Left lobe of liver (tissue), 2 donors: Measurements from ENCODE around the gene AGRP. TPM values are rescaled to one million over a fixed set of nuclear protein-coding genes. Genes with fewer than 3 reads are reported as not detected.

Source experiments
- ATAC-seq: fragments of 200-7000 bp; cut with Tn5 transposase; one replicate; pipeline ENCODE4 v1.9.1; 2020; ENCODE audit warnings: mild to moderate bottlenecking, moderate library complexity
- DNase-seq: peaks from one replicate; pipeline ENCODE4 v3.0.0-alpha.2; 2020; ENCODE audit warnings: low spot score
- total RNA-seq: library from RNA; stranded (reverse); gene quantifications from one replicate; pipeline ENCODE4 v1.2.1, GENCODE V29; 2021
- donor health status: DM: no; HTN: no; CAD: no; lungs with moderate emphysema.
- donor health status: DM: no; HTN: yes; CAD: no.

AGRP gene
- total RNA-seq, 1 donor from 2014 or later, result not detected

DNA sequence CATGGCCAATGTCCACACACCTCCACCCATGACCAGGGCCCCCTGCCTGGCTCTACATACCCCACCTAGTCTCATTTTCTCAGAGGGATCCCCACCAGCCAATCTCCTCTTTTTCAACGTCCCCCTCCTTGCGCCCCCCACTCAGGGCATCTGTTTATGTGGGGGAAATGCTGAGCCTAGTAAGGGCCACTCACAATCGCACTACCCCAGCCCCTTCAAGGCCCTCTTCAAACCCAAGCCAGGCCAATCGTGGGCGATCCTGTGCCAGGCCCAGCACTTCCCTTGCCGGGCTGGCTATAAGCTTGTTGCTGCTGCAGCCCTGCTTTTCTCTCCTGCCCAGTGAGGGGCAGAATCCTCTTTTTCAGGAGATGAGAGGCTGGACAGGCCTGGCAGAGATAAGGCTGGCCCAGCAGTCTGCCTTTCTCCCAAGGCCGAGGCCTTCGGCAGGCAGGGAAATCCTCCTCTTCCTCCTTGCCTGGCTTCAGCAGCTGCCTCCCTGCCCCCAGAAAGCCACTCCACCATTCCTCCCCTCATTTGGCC, 36.3 kb downstream of the AGRP start:
- ATAC-seq, result no peak
- DNase-seq, result no peak

- ATAC-seq (peak; percentile 59), DNase-seq (peak; percentile 92)
Observed at GRCh38 chr16:67445913-67446907, 37.1 kb downstream of the AGRP start.

DNA sequence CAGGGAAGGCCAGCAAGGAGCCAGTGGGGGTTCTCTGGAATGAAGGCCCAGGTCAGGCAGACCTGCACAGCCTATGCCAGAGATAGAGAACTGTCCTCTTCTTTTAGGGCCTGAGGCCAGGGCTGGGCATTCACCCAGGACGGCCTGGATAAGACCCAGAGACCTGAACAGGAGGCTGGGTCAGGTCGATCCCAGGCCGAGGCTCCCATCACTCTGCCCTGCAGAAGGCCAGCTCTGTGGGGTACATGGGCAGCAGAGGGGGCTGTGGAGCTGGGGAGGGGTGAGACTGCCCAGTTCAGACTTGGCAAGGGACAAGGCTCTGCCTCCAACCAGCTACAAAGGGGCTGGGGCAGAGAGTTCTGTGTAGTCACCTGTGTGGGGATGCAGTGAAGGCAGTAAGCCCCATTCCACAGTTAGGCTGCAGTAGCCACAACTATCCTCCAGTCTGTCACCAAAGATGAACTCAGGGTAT, 37.9 kb downstream of the AGRP start:
- ATAC-seq, result peak; percentile 61
- DNase-seq, result peak; percentile 97

DNA sequence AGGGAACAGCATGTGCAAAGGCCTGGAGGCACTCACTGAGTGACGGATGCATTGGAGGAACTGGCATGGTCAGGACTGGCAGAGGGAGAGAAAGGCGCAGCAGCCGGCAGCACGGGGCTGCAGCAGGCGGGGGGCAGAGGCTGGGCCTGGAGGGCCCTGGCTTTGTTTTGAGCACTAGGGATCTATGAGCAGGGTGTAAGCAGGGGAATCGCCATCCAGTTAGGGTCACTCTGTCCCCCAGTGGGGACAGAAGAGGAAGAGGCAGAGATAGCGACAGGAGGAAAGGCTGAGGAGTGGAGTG, 38.3 kb downstream of the AGRP start:
- no peak for DNase-seq

GRCh38 chr16:67444259-67445125, 38.9 kb downstream of the AGRP start:
- DNase-seq, result no peak

More for the DNA sequence above, 38.3 kb downstream of the AGRP start:
- no peak for ATAC-seq

GRCh38 chr16:67443265-67443664, 40.1 kb downstream of the AGRP start:
- DNase-seq, result peak; percentile 82
- peak; percentile 39 for ATAC-seq

More at GRCh38 chr16:67444259-67445125, 38.9 kb downstream of the AGRP start:
- ATAC-seq, result no peak

- no peak for ATAC-seq
- DNase-seq, result no peak
Observed at GRCh38 chr16:67442581-67443255, 40.6 kb downstream of the AGRP start.

- peak; percentile 84 for DNase-seq
- peak; percentile 61 for ATAC-seq
Observed at GRCh38 chr16:67441907-67442306, 41.4 kb downstream of the AGRP start.

GRCh38 chr16:67441271-67441753, 42.0 kb downstream of the AGRP start:
- DNase-seq (peak; percentile 80), ATAC-seq (peak; percentile 11)

GRCh38 chr16:67438824-67439393, 44.4 kb downstream of the AGRP start:
- no peak for DNase-seq

GRCh38 chr16:67438098-67438791, 45.1 kb downstream of the AGRP start:
- ATAC-seq, result no peak
- DNase-seq, result no peak

More at GRCh38 chr16:67438824-67439393, 44.4 kb downstream of the AGRP start:
- peak; percentile 6 for ATAC-seq

DNA sequence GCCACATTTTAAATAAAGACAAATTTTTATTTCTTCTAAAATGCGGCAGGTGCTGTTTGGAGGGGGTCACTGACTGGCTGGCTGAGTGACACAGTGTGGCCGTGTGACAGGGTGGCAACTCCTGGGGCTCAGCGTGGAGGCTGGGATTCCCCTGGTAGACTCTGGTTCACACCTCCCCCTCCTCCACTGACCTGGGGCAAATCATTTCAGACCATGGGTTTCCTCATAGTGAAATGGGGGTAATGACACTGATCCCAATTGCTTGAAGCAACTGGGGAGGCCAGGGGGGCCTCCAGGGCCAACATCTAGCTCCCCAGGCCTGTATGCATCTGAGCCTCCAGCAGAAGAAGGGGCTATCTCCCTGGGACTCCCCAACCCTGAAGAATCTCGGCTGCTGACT, 45.8 kb downstream of the AGRP start:
- ATAC-seq (no peak), DNase-seq (no peak)

DNA sequence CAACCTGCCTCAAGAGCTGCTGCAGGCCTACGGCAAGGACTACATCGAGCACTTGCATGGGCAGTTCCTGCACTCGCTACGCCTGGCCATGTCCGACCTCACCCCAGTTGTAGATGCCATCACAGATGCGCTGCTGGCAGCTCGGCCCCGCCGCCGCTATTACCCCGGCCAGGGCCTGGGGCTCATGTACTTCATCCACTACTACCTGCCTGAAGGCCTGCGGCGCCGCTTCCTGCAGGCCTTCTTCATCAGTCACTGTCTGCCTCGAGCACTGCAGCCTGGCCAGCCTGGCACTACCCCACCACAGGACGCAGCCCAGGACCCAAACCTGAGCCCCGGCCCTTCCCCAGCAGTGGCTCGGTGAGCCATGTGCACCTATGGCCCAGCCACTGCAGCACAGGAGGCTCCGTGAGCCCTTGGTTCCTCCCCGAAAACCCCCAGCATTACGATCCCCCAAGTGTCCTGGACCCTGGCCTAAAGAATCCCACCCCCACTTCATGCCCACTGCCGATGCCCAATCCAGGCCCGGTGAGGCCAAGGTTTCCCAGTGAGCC, 46.6 kb downstream of the AGRP start:
- ATAC-seq (no peak), DNase-seq (no peak)

DNA sequence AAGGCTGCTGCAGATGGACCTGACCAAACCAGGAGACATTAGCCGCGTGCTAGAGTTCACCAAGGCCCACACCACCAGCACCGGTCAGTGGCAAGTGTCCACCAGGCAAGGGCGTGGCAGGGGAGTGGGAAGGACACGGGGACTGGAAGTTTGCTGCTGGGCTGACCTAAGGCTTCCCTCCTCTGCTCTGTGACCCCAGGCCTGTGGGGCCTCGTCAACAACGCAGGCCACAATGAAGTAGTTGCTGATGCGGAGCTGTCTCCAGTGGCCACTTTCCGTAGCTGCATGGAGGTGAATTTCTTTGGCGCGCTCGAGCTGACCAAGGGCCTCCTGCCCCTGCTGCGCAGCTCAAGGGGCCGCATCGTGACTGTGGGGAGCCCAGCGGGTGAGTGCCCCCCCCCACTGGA, 47.6 kb downstream of the AGRP start:
- DNase-seq (no peak), ATAC-seq (no peak)

DNA sequence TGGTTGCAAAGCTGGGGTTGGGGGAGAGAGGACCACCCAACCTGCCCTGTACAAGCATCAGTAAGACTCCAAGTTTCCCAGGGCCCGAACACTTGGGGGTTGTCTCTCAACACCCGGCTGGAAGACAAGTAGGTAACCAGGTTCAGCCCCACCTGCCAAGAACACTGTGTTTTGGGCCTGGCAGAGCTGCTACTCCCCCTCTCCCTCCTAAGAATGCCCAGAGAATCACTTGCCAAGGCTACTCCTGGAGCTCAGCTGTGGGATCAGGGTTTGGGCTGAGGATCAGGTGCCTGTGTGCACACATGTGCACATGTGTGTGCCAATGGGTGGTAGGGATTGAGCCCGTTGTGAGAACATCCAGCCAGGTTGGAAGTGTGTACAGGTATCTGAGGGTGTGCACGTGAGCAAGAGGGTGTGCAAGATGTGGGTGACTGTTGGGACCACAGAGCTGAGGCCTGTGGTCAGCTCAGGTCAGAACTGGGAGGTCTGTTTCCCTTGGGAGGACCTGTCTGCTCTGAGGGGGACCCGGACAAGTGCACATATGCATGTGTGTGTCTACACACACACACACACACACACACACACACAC, 50.1 kb downstream of the AGRP start:
- no peak for DNase-seq
- ATAC-seq, result no peak
